Spleen (tissue), 7 donors: ENCODE results near the gene CLC.

Experiments used
- POLR2A ChIP-seq, 3 donors: fragments of 450-650 bp; IDR thresholded peaks; one replicate each; pipeline ENCODE4 v1.5.1; 2017; ENCODE audit warnings: antibody characterized with exemption in 3 of 3, mild to moderate bottlenecking in 1 of 3
- POLR2AphosphoS5 ChIP-seq, 3 donors: sonication (generic); formaldehyde crosslinking; IDR thresholded peaks; one replicate each; pipeline ENCODE4 v1.5.1; 2017; ENCODE audit warnings: antibody characterized with exemption in 3 of 3
- TF ChIP-seq, protein P1 (sequence below), 11 experiments: fragments of 200-600 bp in 7 of 11; fragments of 450-650 bp in 4 of 11; sonication (generic) in 4 of 11; IDR thresholded peaks in 8 of 11; conservative IDR thresholded peaks in 3 of 11; 1 replicate in 7 of 11; 2 replicates in 4 of 11; pipeline versions ENCODE4 v1.4.0 to v1.8.0; 2016 to 2021; ENCODE audit warnings: antibody characterized with exemption in 11 of 11, inconsistent platforms in 4 of 11, mild to moderate bottlenecking in 1 of 11
- donor health status: DM: no; HTN: no; CAD: no; lungs with moderate emphysema.
- donor health status: DM: no; HTN: no; CAD: no.
- donor health status: DM: no; HTN: no; CAD: no.

DNA sequence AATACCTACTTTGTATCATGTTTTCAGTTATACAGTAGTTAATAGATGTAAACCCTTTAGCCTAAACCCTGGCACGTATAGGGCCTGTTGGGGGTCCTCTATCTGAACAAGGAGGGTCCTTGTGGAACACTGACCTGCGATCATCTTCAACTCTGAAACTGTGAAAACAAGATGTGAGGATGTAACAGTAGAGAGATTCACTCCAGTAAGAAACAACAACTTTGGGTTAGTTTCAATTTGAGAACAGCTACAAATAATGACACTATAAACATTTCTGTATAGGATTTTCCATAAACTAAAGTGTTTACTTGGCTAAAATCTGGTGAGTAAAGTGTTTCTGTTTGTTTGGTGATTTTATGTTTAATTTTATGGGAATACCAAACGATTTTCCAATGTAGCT, 2.1 kb downstream of the CLC start:
- TF ChIP-seq, protein P1, sequence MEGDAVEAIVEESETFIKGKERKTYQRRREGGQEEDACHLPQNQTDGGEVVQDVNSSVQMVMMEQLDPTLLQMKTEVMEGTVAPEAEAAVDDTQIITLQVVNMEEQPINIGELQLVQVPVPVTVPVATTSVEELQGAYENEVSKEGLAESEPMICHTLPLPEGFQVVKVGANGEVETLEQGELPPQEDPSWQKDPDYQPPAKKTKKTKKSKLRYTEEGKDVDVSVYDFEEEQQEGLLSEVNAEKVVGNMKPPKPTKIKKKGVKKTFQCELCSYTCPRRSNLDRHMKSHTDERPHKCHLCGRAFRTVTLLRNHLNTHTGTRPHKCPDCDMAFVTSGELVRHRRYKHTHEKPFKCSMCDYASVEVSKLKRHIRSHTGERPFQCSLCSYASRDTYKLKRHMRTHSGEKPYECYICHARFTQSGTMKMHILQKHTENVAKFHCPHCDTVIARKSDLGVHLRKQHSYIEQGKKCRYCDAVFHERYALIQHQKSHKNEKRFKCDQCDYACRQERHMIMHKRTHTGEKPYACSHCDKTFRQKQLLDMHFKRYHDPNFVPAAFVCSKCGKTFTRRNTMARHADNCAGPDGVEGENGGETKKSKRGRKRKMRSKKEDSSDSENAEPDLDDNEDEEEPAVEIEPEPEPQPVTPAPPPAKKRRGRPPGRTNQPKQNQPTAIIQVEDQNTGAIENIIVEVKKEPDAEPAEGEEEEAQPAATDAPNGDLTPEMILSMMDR (IDR thresholded peaks at IDR 0.05 in 8 of 11, conservative IDR thresholded peaks at IDR 0.05 in 3 of 11) = no peak
- no peak for TF ChIP-seq POLR2A (IDR thresholded peaks at IDR 0.05)
- no peak for TF ChIP-seq POLR2AphosphoS5 (IDR thresholded peaks at IDR 0.05)
